Kidney (tissue), 14 donors: ENCODE measurements around the gene MTX1. TPM values are rescaled to one million over a fixed set of nuclear protein-coding genes. Genes with fewer than 3 reads are reported as not detected.
"Not testable (repeated sequence)": the region's sequence is repeated elsewhere in the genome, so short reads cannot be mapped to it uniquely, and the experiment has no call there.

Experiments used
- DNase-seq, 5 donors: peaks; one replicate each; pipeline ENCODE4 v3.0.0-alpha.2; 2013 to 2020
- FAIRE-seq: peaks from 2 replicates; lab custom pipeline; 2012; peaks lifted over from hg19 to GRCh38; lab: Jason Lieb, UNC
- H3K27ac ChIP-seq, 2 donors: one replicate each; pipeline ENCODE4 v1.7.0; 2013; ENCODE audit warnings: low read depth in 2 of 2, low read length in 2 of 2, inconsistent platforms in 1 of 2
- H3K27me3 ChIP-seq: one replicate; pipeline ENCODE4 v1.7.1; 2013; ENCODE audit warnings: low read length, inconsistent platforms; ENCODE audit not compliant: control insufficient read depth, insufficient read depth
- H3K36me3 ChIP-seq, 3 donors: one replicate each; pipeline versions ENCODE4 v1.7.0 to v1.7.1; 2013; ENCODE audit warnings: low read length in 3 of 3, control low read depth in 1 of 3, inconsistent platforms in 1 of 3; ENCODE audit not compliant: insufficient read depth in 3 of 3, control insufficient read depth in 2 of 3
- H3K4me1 ChIP-seq, 3 donors: one replicate each; pipeline versions ENCODE4 v1.7.0 to v1.7.1; 2013; ENCODE audit warnings: low read length in 3 of 3, inconsistent platforms in 1 of 3, low read depth in 1 of 3; ENCODE audit not compliant: control insufficient read depth in 2 of 3, insufficient read depth in 2 of 3
- H3K4me3 ChIP-seq, 3 donors: one replicate each; pipeline versions ENCODE4 v1.7.0 to v1.8.1; 2013; ENCODE audit warnings: low read length in 3 of 3, control low read depth in 1 of 3, inconsistent platforms in 1 of 3
- H3K9ac ChIP-seq, 3 donors: one replicate each; pipeline versions ENCODE4 v1.7.0 to v1.7.1; 2013; ENCODE audit warnings: low read length in 3 of 3, control low read depth in 1 of 3, inconsistent platforms in 1 of 3
- H3K9me3 ChIP-seq, 3 donors: one replicate each; pipeline versions ENCODE4 v1.7.0 to v1.7.1; 2013; ENCODE audit warnings: low read length in 3 of 3, control low read depth in 1 of 3, inconsistent platforms in 1 of 3; ENCODE audit not compliant: control insufficient read depth in 2 of 3, insufficient read depth in 1 of 3
- CTCF ChIP-seq: IDR thresholded peaks from 3 replicates; pipeline ENCODE4 v1.5.1; 2012; ENCODE audit warnings: mild to moderate bottlenecking, moderate library complexity, borderline replicate concordance; ENCODE audit not compliant: insufficient read depth; ENCODE audit errors: extremely low read depth
- intact Hi-C: fragments of 100-400 bp; cut with DNase I; formaldehyde crosslinking; loops from one replicate; pipeline ENCODE4 v1.11.1; 2022
- polyA plus RNA-seq: library from polyadenylated mRNA; stranded (reverse); fragments of 350-450 nt; fragmentation: Illumina TruSeq; extraction: RNeasy Lipid Tissue Mini Kit (QIAGEN cat#74804); gene quantifications from one replicate; pipeline ENCODE4 v1.2.3, GENCODE V29; 2014; ENCODE audit warnings: low read depth, low replicate concordance; ENCODE audit not compliant: insufficient read depth
- total RNA-seq: library from RNA; stranded (reverse); fragmentation: NEBNext Ultra II Directional; extraction: Animal tissue kit (Norgen Biotek cat#: 25700); gene quantifications from one replicate; pipeline ENCODE4 v1.2.1, GENCODE V29; 2021
- donor health status: control.
- donor health status: control.
- donor health status: control.
- donor health status: control.
- donor health status: control.
- donor health status: DM: yes; HTN: yes; CAD: no.
- donor health status: Normal renal cell carcinoma (clear cell type).

Gene MTX1
- total and polyA plus RNA-seq, 2 donors from 2014 or later, result 38.8 to 86.9 TPM

GRCh38 chr1:155160128-155160527, 48.4 kb upstream of the MTX1 start:
- no peak overlapping the region for H3K27ac ChIP-seq
- no peaks in the 10 kb centered on the region for H3K36me3 ChIP-seq
- no peaks in the 10 kb centered on the region for H3K27me3 ChIP-seq
- H3K4me1 ChIP-seq, result no peaks in the 10 kb centered on the region
- H3K4me3 ChIP-seq, result no peak overlapping the region
- intact Hi-C loops, result no loop called here
- H3K9ac ChIP-seq, result no peak overlapping the region
- no peak for FAIRE-seq
- no peak for TF ChIP-seq CTCF
- no peaks in the 10 kb centered on the region for H3K9me3 ChIP-seq
- peak in 1 of 5 donors; percentile 9 for DNase-seq

DNA sequence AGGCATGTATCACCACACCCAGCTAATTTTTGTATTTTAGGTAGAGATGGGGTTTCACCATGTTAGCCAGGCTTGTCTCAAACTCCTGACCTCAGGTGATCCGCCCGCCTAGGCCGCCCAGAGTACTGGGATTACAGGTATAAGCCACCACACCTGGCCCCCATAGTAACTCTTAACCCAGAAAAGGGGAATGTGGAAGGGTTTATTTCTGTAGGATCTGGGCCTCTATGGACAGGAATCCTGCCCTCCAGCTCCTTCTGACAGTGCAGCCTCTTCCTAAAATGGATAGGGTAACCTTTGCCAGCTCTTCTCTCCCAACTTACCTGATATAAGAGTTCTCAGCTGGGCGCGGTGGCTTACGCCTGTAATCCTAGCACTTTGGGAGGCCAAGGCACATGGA, 45.9 kb upstream of the MTX1 start:
- H3K27ac ChIP-seq, H3K4me1 ChIP-seq, H3K27me3 ChIP-seq, FAIRE-seq, H3K9me3 ChIP-seq, H3K36me3 ChIP-seq, intact Hi-C loops, H3K4me3 ChIP-seq, H3K9ac ChIP-seq: not testable (repeated sequence)
- peak in 1 of 5 donors; percentile 12 for DNase-seq

DNA sequence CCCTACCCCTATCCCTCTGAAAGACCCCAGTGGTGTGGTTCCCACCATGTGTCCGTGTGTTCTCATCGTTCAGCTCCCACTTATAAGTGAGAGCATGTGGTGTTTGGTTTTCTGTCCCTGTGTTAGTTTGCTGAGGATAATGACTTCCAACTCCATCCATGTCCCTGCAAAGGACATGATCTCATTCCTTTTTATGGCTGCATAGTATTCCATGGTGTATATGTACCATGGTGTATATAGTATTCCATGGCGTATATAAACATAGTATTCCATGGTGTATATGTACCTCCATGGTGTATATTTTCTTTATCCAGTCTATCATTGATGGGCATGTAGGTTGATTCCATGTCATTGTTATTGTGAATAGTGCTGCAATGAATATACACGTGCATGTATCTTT, 44.7 kb upstream of the MTX1 start:
- H3K4me1 ChIP-seq, DNase-seq, H3K27me3 ChIP-seq, H3K36me3 ChIP-seq, FAIRE-seq, intact Hi-C loops, H3K9ac ChIP-seq, H3K4me3 ChIP-seq, H3K9me3 ChIP-seq, H3K27ac ChIP-seq: not testable (repeated sequence)

- H3K4me3 ChIP-seq, FAIRE-seq, H3K27me3 ChIP-seq, H3K4me1 ChIP-seq, H3K27ac ChIP-seq, H3K9me3 ChIP-seq, H3K9ac ChIP-seq: not testable (repeated sequence)
- peak in 1 of 5 donors; percentile 5 for DNase-seq
- intact Hi-C loops, result loop anchor here (5.0 kb wide), 1 partner anchor 72 kb away; no protein-coding TSS in a partner anchor
- peaks cover 4 to 10% (median 8%) of the 10 kb centered on the region in 3 donors for H3K36me3 ChIP-seq
These were observed 43.9 kb upstream of the MTX1 start for GRCh38 chr1:155164625-155165024.

GRCh38 chr1:155166051-155166470, 42.4 kb upstream of the MTX1 start:
- intact Hi-C loops, result loop anchor here (5.0 kb wide), 1 partner anchor 74 kb away; no protein-coding TSS in a partner anchor
- no peak overlapping the region for H3K9ac ChIP-seq
- H3K4me3 ChIP-seq, result no peak overlapping the region
- no peak for TF ChIP-seq CTCF
- FAIRE-seq (no peak), DNase-seq (peak in 4 of 5 donors; percentile 68 to 78 (median 74))
- H3K36me3 ChIP-seq, result peaks cover 4 to 15% (median 10%) of the 10 kb centered on the region in 3 donors
- no peaks in the 10 kb centered on the region for H3K9me3 ChIP-seq
- no peaks in the 10 kb centered on the region for H3K27me3 ChIP-seq
- peaks cover 0 to 9% (median 4%) of the 10 kb centered on the region in 3 donors for H3K4me1 ChIP-seq
- H3K27ac ChIP-seq, result peak overlapping the region in 1 of 2 donors; percentile 33
